ENCODE measurements around the gene DCAF8L2. TPM values are rescaled to one million over a fixed set of nuclear protein-coding genes. Genes with fewer than 3 reads are reported as not detected.

Gene DCAF8L2
- total RNA-seq, 5 donors from 2014 or later (not counting 1 experiment from before 2014, with no cell fraction given): not detected

DNA sequence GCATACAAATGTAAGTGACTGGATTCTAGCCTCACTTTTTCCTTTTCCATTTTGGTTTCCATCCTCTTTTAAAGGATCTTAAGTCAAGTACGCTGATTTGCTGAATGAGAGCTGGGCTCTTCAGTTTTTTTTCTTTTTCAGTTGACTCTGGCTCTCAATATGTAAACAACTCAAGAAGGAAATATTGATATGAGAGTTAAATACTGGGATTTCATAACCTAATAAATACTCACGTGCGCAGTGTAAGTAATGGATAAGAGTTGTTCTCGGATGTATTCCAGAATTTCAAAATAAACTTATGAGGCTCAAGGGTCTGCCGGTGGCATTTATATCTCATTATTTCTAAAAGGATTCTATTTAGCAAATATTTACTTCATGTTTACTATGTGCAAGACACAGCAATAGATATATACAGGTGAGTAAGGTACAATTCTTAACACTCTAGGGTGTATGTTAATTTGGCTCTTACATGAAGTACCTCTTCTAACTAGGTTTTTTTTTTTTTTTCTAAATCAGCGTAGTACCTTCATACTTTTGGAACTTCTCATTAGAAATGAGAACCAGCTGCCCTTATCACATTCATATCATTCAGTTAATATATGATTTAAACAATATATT lies 206.6 kb downstream of the DCAF8L2 start:
- Histone ChIP-seq H3K9me3 (no peaks in the 10 kb centered on the region), H3K4me1 (ENCODE audit: control insufficient read depth in 1 of 2, extremely low read depth in 1 of 2, insufficient read depth in 2 of 2, low read length in 2 of 2) (no peaks in the 10 kb centered on the region), H3K27ac (ENCODE audit: low read length) (no peak overlapping the region), H3K4me3 (ENCODE audit: control insufficient read depth in 1 of 2, extremely low read depth in 1 of 2, low read length in 1 of 2) (no peak overlapping the region), H3K36me3 (ENCODE audit: control insufficient read depth in 2 of 2, extremely low read depth in 1 of 2, insufficient read depth in 1 of 2, low read length in 1 of 2) (no peaks in the 10 kb centered on the region), H3K27me3 (replicated peaks in 1 of 2; ENCODE audit: control insufficient read depth in 2 of 2, extremely low read depth in 1 of 2, insufficient read depth in 2 of 2, low read length in 1 of 2) (no peaks in the 10 kb centered on the region)
- Mint-ChIP-seq H3K36me3 (no peaks in the 10 kb centered on the region), H3K4me1 (no peaks in the 10 kb centered on the region), H3K4me3 (no peak overlapping the region), H3K9me3 (no peaks in the 10 kb centered on the region), H3K27ac (no peak overlapping the region), H3K27me3 (no peaks in the 10 kb centered on the region)
- no peak for DNase-seq
- ChIA-PET POLR2A (no interaction called here), CTCF (no interaction called here)
- no CpG with 5 or more reads among the region's 6 CpGs for WGBS (ENCODE audit: insufficient coverage)
- ATAC-seq (replicated peaks in 1 of 4): no peak

DNA sequence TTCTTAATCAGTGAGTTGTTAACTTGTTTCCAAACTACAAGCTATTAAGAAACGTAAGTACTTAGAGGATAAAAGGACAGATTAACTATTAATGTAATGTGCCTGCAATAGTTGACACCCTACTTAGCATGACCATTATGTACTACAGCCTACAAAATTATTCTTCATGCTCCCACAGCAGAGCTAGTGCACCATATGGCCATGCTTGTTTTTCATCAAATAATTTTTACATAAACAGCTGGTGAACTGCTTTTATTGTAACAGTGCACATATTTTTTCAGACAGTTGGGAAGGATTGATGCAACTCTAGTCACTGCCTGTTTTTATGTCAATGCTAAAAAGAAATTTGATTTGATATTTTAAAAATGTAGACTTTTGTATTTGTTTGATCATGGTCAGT lies 207.4 kb downstream of the DCAF8L2 start:
- no peak overlapping the region for H3K27ac Mint-ChIP-seq
- H3K4me1 Mint-ChIP-seq: no peaks in the 10 kb centered on the region
- ATAC-seq (replicated peaks in 1 of 4) (no peak), DNase-seq (no peak)
- Histone ChIP-seq H3K9me3 (no peaks in the 10 kb centered on the region), H3K36me3 (ENCODE audit: control insufficient read depth in 2 of 2, extremely low read depth in 1 of 2, insufficient read depth in 1 of 2, low read length in 1 of 2) (no peaks in the 10 kb centered on the region), H3K4me1 (ENCODE audit: control insufficient read depth in 1 of 2, extremely low read depth in 1 of 2, insufficient read depth in 2 of 2, low read length in 2 of 2) (no peaks in the 10 kb centered on the region), H3K27me3 (replicated peaks in 1 of 2; ENCODE audit: control insufficient read depth in 2 of 2, extremely low read depth in 1 of 2, insufficient read depth in 2 of 2, low read length in 1 of 2) (no peaks in the 10 kb centered on the region), H3K4me3 (ENCODE audit: control insufficient read depth in 1 of 2, extremely low read depth in 1 of 2, low read length in 1 of 2) (no peak overlapping the region), H3K27ac (ENCODE audit: low read length) (no peak overlapping the region)
- ChIA-PET POLR2A (no interaction called here), CTCF (no interaction called here)
- H3K4me3 Mint-ChIP-seq: no peak overlapping the region
- H3K9me3 Mint-ChIP-seq: peaks cover 0 to 5% (median 0%) of the 10 kb centered on the region in 3 donors
- no CpG with 5 or more reads among the region's 1 CpG for WGBS (ENCODE audit: insufficient coverage)
- H3K36me3 Mint-ChIP-seq: no peaks in the 10 kb centered on the region
- no peaks in the 10 kb centered on the region for H3K27me3 Mint-ChIP-seq

Other genes with a start within 250 kb of the DCAF8L2 start
- gene PPP4R3C, start 127.0 kb upstream of the DCAF8L2 start, total RNA-seq: not detected
- gene MAGEB10, start 217.6 kb downstream of the DCAF8L2 start, total RNA-seq: not detected

Data from T-cell (primary cell).